Activated T-cell treated with anti-CD3 and anti-CD28 coated beads for 1 hour (primary cell): Measurements from ENCODE around the gene ISG15.
A peak's percentile ranks its signal among the peaks of the same experiment; 100 is the strongest.
"Not testable (repeated sequence)": the region's sequence is repeated elsewhere in the genome, so short reads cannot be mapped to it uniquely, and the experiment has no call there.

ENCODE experiments used
- DNase-seq: peaks from one replicate; pipeline ENCODE4 v3.0.0-alpha.2; 2020; ENCODE audit warnings: low read depth

Gene ISG15

GRCh38 chr1:1013922-1014648, 788 bp downstream of the ISG15 start:
- no peak for DNase-seq

GRCh38 chr1:1014799-1015681, 1.7 kb downstream of the ISG15 start:
- DNase-seq = no peak

GRCh38 chr1:1017397-1018320, 4.4 kb downstream of the ISG15 start:
- not testable (repeated sequence) for DNase-seq

GRCh38 chr1:1018321-1018685, 5.0 kb downstream of the ISG15 start:
- DNase-seq = not testable (repeated sequence)

GRCh38 chr1:1019122-1019999, 6.1 kb downstream of the ISG15 start:
- peak; percentile 73 for DNase-seq

GRCh38 chr1:1020000-1020404, 6.7 kb downstream of the ISG15 start, which contains the start of gene AGRN:
Gene AGRN (plus strand): TSS chr1:1020120. CDS start chr1:1020173, 53 bp downstream.
- DNase-seq = no peak

GRCh38 chr1:1020415-1021009, 7.2 kb downstream of the ISG15 start:
- DNase-seq = no peak

GRCh38 chr1:1021010-1021919, 8.0 kb downstream of the ISG15 start:
- no peak for DNase-seq

GRCh38 chr1:1021920-1022259, 8.6 kb downstream of the ISG15 start:
- DNase-seq = no peak

- DNase-seq = no peak
Measured at GRCh38 chr1:1022302-1023009, 9.2 kb downstream of the ISG15 start.

GRCh38 chr1:1023700-1024099, 10.4 kb downstream of the ISG15 start:
- no peak for DNase-seq

GRCh38 chr1:1024149-1024770, 11.0 kb downstream of the ISG15 start:
- no peak for DNase-seq

GRCh38 chr1:1024771-1025699, 11.7 kb downstream of the ISG15 start:
- no peak for DNase-seq

GRCh38 chr1:1025730-1026129, 12.4 kb downstream of the ISG15 start:
- no peak for DNase-seq

- DNase-seq = no peak
Measured at GRCh38 chr1:1026599-1027413, 13.5 kb downstream of the ISG15 start.

- no peak for DNase-seq
Measured at GRCh38 chr1:1027791-1028190, 14.5 kb downstream of the ISG15 start.
